ENCODE results near the gene COG7.

Gene COG7

GRCh38 chr16:23375643-23376042, 77.3 kb downstream of the COG7 start:
- peaks cover 2% of the 10 kb centered on the region; the same call in 1 of the 2 replicates for H3K27me3 ChIP-seq (ENCODE audit: low read depth, low read length)
- H3K36me3 ChIP-seq (replicated peaks; ENCODE audit: low read depth, low read length), result no peaks in the 10 kb centered on the region
- H3K4me3 ChIP-seq (ENCODE audit: low read length), result no peak overlapping the region
- TF ChIP-seq EZH2phosphoT487 (IDR thresholded peaks at IDR 0.05; ENCODE audit: low read depth) (no peak), CTCF (IDR thresholded peaks at IDR 0.05; ENCODE audit: low read depth, low read length) (no peak)
- H4K20me1 ChIP-seq (ENCODE audit: insufficient read depth, low read length), result no peaks in the 10 kb centered on the region
- no peak overlapping the region for H3K27ac ChIP-seq (ENCODE audit: low read length)
- H3K9me3 ChIP-seq (ENCODE audit: insufficient read depth, low read length), result no peaks in the 10 kb centered on the region
- no peak overlapping the region for H2AFZ ChIP-seq (ENCODE audit: low read depth, low read length)
- H3K4me2 ChIP-seq (ENCODE audit: low read length), result no peak overlapping the region
- H3K9ac ChIP-seq (ENCODE audit: low read length), result no peak overlapping the region
- peaks cover 9% of the 10 kb centered on the region; the same call in 1 of the 2 replicates for H3K4me1 ChIP-seq (ENCODE audit: low read length)
- H3K79me2 ChIP-seq (ENCODE audit: low read length), result no peaks in the 10 kb centered on the region

DNA sequence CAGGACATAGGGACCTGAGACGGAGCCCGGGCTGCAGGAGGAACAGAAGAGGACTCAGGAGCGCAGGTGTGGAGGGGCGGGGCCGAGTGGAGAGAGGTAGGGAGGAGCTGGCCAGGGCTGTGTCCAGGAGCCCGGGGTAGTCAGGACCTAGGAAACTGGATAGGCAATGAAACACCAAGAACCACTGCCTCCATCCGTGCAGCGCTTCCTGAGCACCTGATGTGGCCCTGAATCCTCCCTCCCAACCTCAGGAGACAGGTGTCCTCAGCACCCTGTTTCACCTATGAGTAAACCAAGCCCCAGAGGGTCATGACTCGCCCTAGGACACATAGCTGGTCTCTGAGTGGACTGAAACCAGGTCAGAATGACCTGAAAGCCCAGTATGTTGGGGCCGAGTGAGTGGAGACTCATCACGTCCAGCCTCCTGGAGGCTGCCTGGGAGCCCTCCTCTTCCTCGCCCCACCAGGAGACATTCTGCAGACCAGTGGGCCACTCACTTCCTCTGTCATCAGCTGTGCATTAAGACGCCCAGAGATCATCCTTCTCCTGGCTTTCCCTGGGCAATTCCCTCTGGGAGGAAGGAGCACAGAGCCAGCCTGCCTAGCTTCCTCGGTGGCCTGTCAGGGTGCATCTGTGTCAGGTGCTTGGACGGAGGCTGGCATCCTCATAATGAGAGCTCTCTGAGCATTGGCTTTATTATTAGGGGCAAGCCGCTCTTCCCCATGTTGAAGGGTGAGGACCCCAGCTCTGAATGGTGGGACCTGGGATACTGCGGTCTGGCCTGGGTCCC, 78.1 kb downstream of the COG7 start:
- H3K9ac ChIP-seq (ENCODE audit: low read length), result no peak overlapping the region
- TF ChIP-seq EZH2phosphoT487 (IDR thresholded peaks at IDR 0.05; ENCODE audit: low read depth) (no peak), CTCF (IDR thresholded peaks at IDR 0.05; ENCODE audit: low read depth, low read length) (no peak)
- H3K4me1 ChIP-seq (ENCODE audit: low read length), result peaks cover 9% of the 10 kb centered on the region; the same call in 1 of the 2 replicates
- H3K27me3 ChIP-seq (ENCODE audit: low read depth, low read length), result peaks cover 3% of the 10 kb centered on the region; the same call in 1 of the 2 replicates
- no peaks in the 10 kb centered on the region for H3K9me3 ChIP-seq (ENCODE audit: insufficient read depth, low read length)
- no peaks in the 10 kb centered on the region for H3K79me2 ChIP-seq (ENCODE audit: low read length)
- H4K20me1 ChIP-seq (ENCODE audit: insufficient read depth, low read length), result no peaks in the 10 kb centered on the region
- H3K4me2 ChIP-seq (ENCODE audit: low read length), result no peak overlapping the region
- H3K27ac ChIP-seq (ENCODE audit: low read length), result no peak overlapping the region
- H3K4me3 ChIP-seq (ENCODE audit: low read length), result no peak overlapping the region
- no peaks in the 10 kb centered on the region for H3K36me3 ChIP-seq (replicated peaks; ENCODE audit: low read depth, low read length)
- no peak overlapping the region for H2AFZ ChIP-seq (ENCODE audit: low read depth, low read length)

DNA sequence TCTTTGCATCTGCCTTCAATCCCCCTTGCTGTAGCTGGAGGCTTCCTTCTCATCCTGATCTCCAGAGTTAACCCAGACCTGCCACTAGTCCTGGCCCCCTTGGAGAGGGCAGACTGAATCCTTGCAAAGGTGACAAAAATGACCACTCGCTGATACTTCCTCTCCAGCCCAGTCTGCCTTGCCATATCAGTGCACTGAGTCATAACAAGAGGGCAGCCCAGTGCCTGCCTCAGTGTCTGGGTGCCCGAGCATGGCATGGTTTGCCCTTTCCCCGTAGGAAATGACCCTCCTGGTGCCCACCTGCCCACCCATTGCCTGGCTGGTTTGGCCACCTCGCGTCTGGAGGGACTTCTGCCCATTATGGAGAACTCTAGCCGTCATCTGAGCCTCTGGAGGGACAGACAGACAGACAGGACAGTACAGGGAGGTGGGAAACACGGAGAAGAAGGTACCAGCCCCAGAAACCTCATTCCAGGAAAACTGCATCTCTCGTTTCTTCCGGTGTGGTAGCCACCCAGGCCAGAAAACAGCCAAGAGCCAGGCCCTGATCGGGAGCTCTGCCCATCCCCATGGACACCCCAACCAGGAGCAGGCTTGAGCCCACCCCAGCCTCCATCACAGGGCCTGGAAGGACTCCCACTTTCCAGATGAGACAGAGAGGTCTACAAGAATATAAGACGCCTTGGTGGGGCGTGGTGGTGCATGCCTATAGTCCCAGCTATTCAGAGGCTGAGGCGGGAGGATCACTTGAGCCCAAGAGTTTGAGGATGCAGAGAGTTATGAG, 79.4 kb downstream of the COG7 start:
- Histone ChIP-seq H3K27me3 (ENCODE audit: low read depth, low read length) (peaks cover 10% of the 10 kb centered on the region), H3K9me3 (ENCODE audit: insufficient read depth, low read length) (no peaks in the 10 kb centered on the region), H3K4me1 (ENCODE audit: low read length) (peaks cover 9% of the 10 kb centered on the region; the same call in 1 of the 2 replicates), H3K36me3 (replicated peaks; ENCODE audit: low read depth, low read length) (no peaks in the 10 kb centered on the region), H2AFZ (ENCODE audit: low read depth, low read length) (no peak overlapping the region), H3K79me2 (ENCODE audit: low read length) (no peaks in the 10 kb centered on the region), H3K9ac (ENCODE audit: low read length) (no peak overlapping the region), H3K4me2 (ENCODE audit: low read length) (no peak overlapping the region), H3K27ac (ENCODE audit: low read length) (no peak overlapping the region), H4K20me1 (ENCODE audit: insufficient read depth, low read length) (no peaks in the 10 kb centered on the region), H3K4me3 (ENCODE audit: low read length) (no peak overlapping the region)
- TF ChIP-seq CTCF (IDR thresholded peaks at IDR 0.05; ENCODE audit: low read depth, low read length) (no peak), EZH2phosphoT487 (IDR thresholded peaks at IDR 0.05; ENCODE audit: low read depth) (no peak)

DNA sequence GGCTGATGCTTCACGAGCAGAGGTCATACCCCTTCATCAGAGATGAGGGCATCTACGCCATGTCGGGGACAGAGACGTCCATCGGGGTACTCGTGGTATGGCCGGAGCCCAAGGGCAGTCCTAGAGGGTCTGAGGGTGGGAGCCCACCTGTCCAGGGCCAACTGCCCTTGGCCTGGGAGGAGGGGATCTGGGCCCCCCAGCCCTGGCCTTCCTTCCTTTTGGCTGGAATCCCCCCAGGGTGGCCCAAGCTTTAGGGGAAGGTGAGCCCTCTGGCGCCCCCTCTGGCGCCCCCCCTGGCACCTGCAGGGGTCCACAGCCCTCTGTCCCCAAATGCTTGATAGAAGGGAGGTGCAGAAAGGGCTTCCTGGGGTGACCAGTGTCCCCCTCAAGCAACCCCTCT, 81.6 kb downstream of the COG7 start:
- Histone ChIP-seq H3K4me2 (ENCODE audit: low read length) (no peak overlapping the region), H3K36me3 (replicated peaks; ENCODE audit: low read depth, low read length) (no peaks in the 10 kb centered on the region), H3K4me3 (ENCODE audit: low read length) (no peak overlapping the region), H3K79me2 (ENCODE audit: low read length) (no peaks in the 10 kb centered on the region), H3K27ac (ENCODE audit: low read length) (no peak overlapping the region), H2AFZ (ENCODE audit: low read depth, low read length) (no peak overlapping the region), H3K4me1 (ENCODE audit: low read length) (peaks cover 9% of the 10 kb centered on the region; the same call in 1 of the 2 replicates), H3K9ac (ENCODE audit: low read length) (no peak overlapping the region), H4K20me1 (ENCODE audit: insufficient read depth, low read length) (no peaks in the 10 kb centered on the region), H3K27me3 (ENCODE audit: low read depth, low read length) (peaks cover 16% of the 10 kb centered on the region), H3K9me3 (ENCODE audit: insufficient read depth, low read length) (no peaks in the 10 kb centered on the region)
- TF ChIP-seq EZH2phosphoT487 (IDR thresholded peaks at IDR 0.05; ENCODE audit: low read depth) (no peak), CTCF (IDR thresholded peaks at IDR 0.05; ENCODE audit: low read depth, low read length) (peak; percentile 39)
